Measurements from ENCODE around the gene HYAL2.
A peak's percentile ranks its signal among the peaks of the same experiment; 100 is the strongest.

Gene HYAL2

GRCh38 chr3:50327943-50328691 is 5.6 kb upstream of the HYAL2 start, which contains the start of gene TUSC2:
Gene TUSC2 (minus strand): TSS chr3:50328223. CDS start chr3:50328099, 124 bp downstream.
- DNase-seq (ENCODE audit: low spot score) = peak; percentile 98
- peak within 1 kb of the TSS; percentile 99 for H3K4me3 ChIP-seq
- no peak for TF ChIP-seq CTCF (IDR thresholded peaks at IDR 0.05)
- peak within 1 kb of the TSS; percentile 80 to 85 for H3K27ac ChIP-seq

GRCh38 chr3:50327129-50327528 is 4.6 kb upstream of the HYAL2 start:
- DNase-seq (ENCODE audit: low spot score) = no peak
- no peak for TF ChIP-seq CTCF (IDR thresholded peaks at IDR 0.05)
- Histone ChIP-seq H3K4me3 (peak overlapping the region; percentile 99), H3K27ac (peak overlapping the region; percentile 80 to 85)

- Histone ChIP-seq H3K4me3 (no peak overlapping the region), H3K27ac (peak overlapping the region in 1 of 2 donors; percentile 3)
- no peak for DNase-seq (ENCODE audit: low spot score)
- no peak for TF ChIP-seq CTCF (IDR thresholded peaks at IDR 0.05)
Observed at GRCh38 chr3:50326182-50326541, 3.6 kb upstream of the HYAL2 start.

GRCh38 chr3:50325497-50326181 is 3.1 kb upstream of the HYAL2 start:
- DNase-seq (ENCODE audit: low spot score) = no peak
- Histone ChIP-seq H3K4me3 (no peak overlapping the region), H3K27ac (peak overlapping the region in 1 of 2 donors; percentile 3)
- TF ChIP-seq CTCF (IDR thresholded peaks at IDR 0.05) = no peak

- Histone ChIP-seq H3K4me3 (no peak overlapping the region), H3K27ac (peak overlapping the region in 1 of 2 donors; percentile 3)
- DNase-seq (ENCODE audit: low spot score) = no peak
- no peak for TF ChIP-seq CTCF (IDR thresholded peaks at IDR 0.05)
Observed at GRCh38 chr3:50325113-50325480, 2.6 kb upstream of the HYAL2 start.

- peak overlapping the region in 1 of 2 donors; percentile 91 for H3K27ac ChIP-seq
- peak; percentile 68 for TF ChIP-seq CTCF (IDR thresholded peaks at IDR 0.05)
- DNase-seq (ENCODE audit: low spot score) = no peak
- no peak overlapping the region for H3K4me3 ChIP-seq
Observed at GRCh38 chr3:50324351-50325112, 2.0 kb upstream of the HYAL2 start.

Data from coronary artery (tissue), 2 donors.